K562 (cell line): Measurements from ENCODE around the gene PRR19. TPM values are rescaled to one million over a fixed set of nuclear protein-coding genes. Genes with fewer than 3 reads are reported as not detected.

Experiments
- ATAC-seq: fragments of 200-7000 bp; cut with Tn5 transposase; 3 replicates; pipeline ENCODE4 v1.9.1; 2020; ENCODE audit warnings: moderate library complexity
- BruUV-seq: library from RNA; stranded (reverse); fragments of 400-500 nt; replicated peaks from 2 replicates; lab custom pipeline; 2021; lab: Mats Ljungman, UMichigan
- CTCF ChIA-PET: fragments of 300-600 bp; formaldehyde crosslinking; extraction: SDS; loops from one replicate; lab custom pipeline; 2021; ENCODE audit warnings: low intra/inter-chr PET ratio; lab: Yijun Ruan, JAX
- POLR2A ChIA-PET: fragments of 300-600, 350-650 bp; sonication (Branson Sonifier 250); formaldehyde crosslinking; extraction: SDS; loops from one replicate; lab custom pipeline; 2021; ENCODE audit warnings: antibody characterized with exemption, inconsistent platforms; lab: Yijun Ruan, JAX
- DNase-seq, 4 experiments: peaks; one replicate each; pipeline versions ENCODE4 v3.0.0 to v3.0.0-alpha.2; 2011 to 2018; ENCODE audit warnings: low spot score in 3 of 4, mixed read lengths in 3 of 4; ENCODE audit errors: extremely low read depth in 1 of 4
- FAIRE-seq: peaks from 2 replicates; lab custom pipeline; 2011; peaks lifted over from hg19 to GRCh38; lab: Jason Lieb, UNC
- H2AFZ ChIP-seq: 2 replicates; pipeline ENCODE4 v1.6.0; 2011; ENCODE audit warnings: low read depth, low read length, control low read depth, inconsistent platforms
- H3K27ac ChIP-seq: fragments of 200-600 bp; 3 replicates; pipeline ENCODE4 v1.8.0; 2011; ENCODE audit warnings: low read depth, mild to moderate bottlenecking, control low read depth, inconsistent platforms, low read length, moderate library complexity, mixed read lengths; ENCODE audit errors: extremely low read depth
- H3K27me3 ChIP-seq, 2 experiments: fragments of 300-600 bp in 1 of 2; 2 replicates in 1 of 2; 3 replicates in 1 of 2; pipeline versions ENCODE4 v1.6.0 to v1.8.0; 2011; ENCODE audit warnings: inconsistent platforms in 2 of 2, low read length in 2 of 2, mild to moderate bottlenecking in 1 of 2, mixed read lengths in 1 of 2, moderate library complexity in 1 of 2; ENCODE audit not compliant: control insufficient read depth in 2 of 2, insufficient read depth in 2 of 2
- H3K36me3 ChIP-seq: fragments of 300-600 bp; 3 replicates; pipeline ENCODE4 v1.8.0; 2011; ENCODE audit warnings: mild to moderate bottlenecking, low read length, inconsistent platforms; ENCODE audit not compliant: control insufficient read depth, insufficient read depth
- H3K4me1 ChIP-seq, 2 experiments: fragments of 200-600 bp in 1 of 2; replicated peaks in 1 of 2; 2 replicates in 1 of 2; 3 replicates in 1 of 2; pipeline versions ENCODE4 v1.5.1 to v1.8.0; 2011; ENCODE audit warnings: inconsistent platforms in 2 of 2, low read length in 2 of 2, mild to moderate bottlenecking in 1 of 2, mixed read lengths in 1 of 2, moderate library complexity in 1 of 2; ENCODE audit not compliant: control insufficient read depth in 2 of 2, insufficient read depth in 2 of 2
- H3K4me2 ChIP-seq: 2 replicates; pipeline ENCODE4 v1.6.1; 2011; ENCODE audit warnings: low read length, control low read depth, inconsistent platforms, mixed read lengths; ENCODE audit not compliant: insufficient read depth
- H3K4me3 ChIP-seq: fragments of 200-600 bp; sonication (generic), shearing (Covaris generic); 2 replicates; pipeline ENCODE4 v1.5.1; 2016; ENCODE audit warnings: control low read depth, inconsistent platforms
- H3K79me2 ChIP-seq: fragments of 200-600 bp; 3 replicates; pipeline ENCODE4 v1.8.0; 2011; ENCODE audit warnings: low read length, inconsistent platforms; ENCODE audit not compliant: control insufficient read depth, insufficient read depth
- H3K9ac ChIP-seq, 2 experiments: 2 replicates each; pipeline versions ENCODE4 v1.6.0 to v1.6.1; 2011; ENCODE audit warnings: low read depth in 2 of 2, low read length in 2 of 2, control low read depth in 1 of 2, inconsistent platforms in 1 of 2, mild to moderate bottlenecking in 1 of 2, mixed read lengths in 1 of 2; ENCODE audit not compliant: insufficient read depth in 1 of 2
- H3K9me1 ChIP-seq: one replicate; pipeline ENCODE4 v1.6.0; 2011; ENCODE audit warnings: inconsistent platforms, mild to moderate bottlenecking, low read length, moderate library complexity; ENCODE audit not compliant: control insufficient read depth, insufficient read depth
- H3K9me3 ChIP-seq: replicated peaks from 2 replicates; pipeline ENCODE4 v1.5.1; 2011; ENCODE audit warnings: low read depth, low read length, inconsistent platforms; ENCODE audit not compliant: control insufficient read depth, insufficient read depth
- H4K20me1 ChIP-seq: replicated peaks from 2 replicates; pipeline ENCODE4 v1.6.1; 2011; ENCODE audit warnings: low read length, inconsistent platforms, mixed read lengths; ENCODE audit not compliant: control insufficient read depth, insufficient read depth
- BCOR ChIP-seq: fragments of 450-650 bp; IDR thresholded peaks from 2 replicates; pipeline ENCODE4 v1.6.1; 2016
- BRCA1 ChIP-seq, 2 experiments: fragments of 450-650 bp in 1 of 2; sonication (generic) in 1 of 2; formaldehyde crosslinking in 1 of 2; IDR thresholded peaks; 2 replicates each; pipeline versions ENCODE4 v1.5.0 to v1.6.1; 2017 to 2020; ENCODE audit warnings: mild to moderate bottlenecking in 1 of 2, missing genetic modification reagents in 1 of 2
- CHD1 ChIP-seq: fragments of 200-600 bp; sonication (generic); IDR thresholded peaks from one replicate; pipeline ENCODE4 v1.6.1; 2012; ENCODE audit warnings: mild to moderate bottlenecking, moderate library complexity, low read length, inconsistent platforms
- DACH1 ChIP-seq: fragments of 450-650 bp; IDR thresholded peaks from 2 replicates; pipeline ENCODE4 v1.6.1; 2018; ENCODE audit not compliant: partially characterized antibody
- FUS ChIP-seq: fragments of 200-400 bp; formaldehyde crosslinking; optimal IDR thresholded peaks from 2 replicates; pipeline ENCODE3; 2017; ENCODE audit warnings: low read depth, low read length
- GATAD2B ChIP-seq: fragments of 450-650 bp; IDR thresholded peaks from 2 replicates; pipeline ENCODE4 v1.6.1; 2017; ENCODE audit warnings: mild to moderate bottlenecking, borderline replicate concordance
- MYC ChIP-seq, 2 experiments: fragments of 250-450 bp in 1 of 2; sonication (Bioruptor Pico) in 1 of 2; IDR thresholded peaks; 2 replicates each; pipeline versions ENCODE4 v1.5.1 to v1.6.1; 2012 to 2021; ENCODE audit warnings: low read depth in 2 of 2, borderline replicate concordance in 1 of 2, improper control_type of control experiment in 1 of 2, low read length in 1 of 2, mild to moderate bottlenecking in 1 of 2, moderate library complexity in 1 of 2
- POU5F1 ChIP-seq: fragments of 150-350 bp; IDR thresholded peaks from 2 replicates; pipeline ENCODE4 v1.6.1; 2014; ENCODE audit warnings: borderline replicate concordance, low read length, low read depth, mild to moderate bottlenecking; ENCODE audit not compliant: partially characterized antibody
- SLC30A9 ChIP-seq: fragments of 250-450 bp; sonication (Bioruptor Pico); IDR thresholded peaks from 2 replicates; pipeline ENCODE4 v1.8.0; 2022; ENCODE audit warnings: mild to moderate bottlenecking, moderate library complexity
- SMAD3 ChIP-seq: fragments of 450-650 bp; formaldehyde crosslinking; conservative IDR thresholded peaks from 2 replicates; pipeline ENCODE4 v1.4.0; 2020; ENCODE audit warnings: mild to moderate bottlenecking
- SMARCA5 ChIP-seq: fragments of 450-650 bp; IDR thresholded peaks from 2 replicates; pipeline ENCODE4 v1.6.1; 2016
- SMARCC2 ChIP-seq: fragments of 450-650 bp; IDR thresholded peaks from 2 replicates; pipeline ENCODE4 v1.6.1; 2017; ENCODE audit warnings: antibody characterized with exemption, moderate library complexity, mild to moderate bottlenecking, low read depth
- ZNF124 ChIP-seq: sonication (generic); formaldehyde crosslinking; IDR thresholded peaks from 2 replicates; pipeline ENCODE4 v1.8.1; 2022; ENCODE audit warnings: missing genetic modification reagents
- ZNF232 ChIP-seq: sonication (generic); formaldehyde crosslinking; IDR thresholded peaks from 2 replicates; pipeline ENCODE4 v1.8.0; 2022; ENCODE audit warnings: mild to moderate bottlenecking, missing genetic modification reagents
- ZNF3 ChIP-seq: fragments of 250-450 bp; sonication (Bioruptor Pico); IDR thresholded peaks from 2 replicates; pipeline ENCODE4 v1.5.0; 2021; ENCODE audit warnings: mild to moderate bottlenecking, moderate library complexity
- ZNF584 ChIP-seq: fragments of 200-800 bp; sonication (Bioruptor generic); IDR thresholded peaks from 2 replicates; pipeline ENCODE4 v1.6.1; 2016; ENCODE audit warnings: low read depth, mild to moderate bottlenecking, missing genetic modification characterization, missing compliant biosample characterization
- ZNF589 ChIP-seq: fragments of 200-800 bp; sonication (Bioruptor generic); IDR thresholded peaks from 2 replicates; pipeline ENCODE4 v1.6.1; 2016; ENCODE audit warnings: low read depth, missing genetic modification characterization, missing compliant biosample characterization
- ZNF696 ChIP-seq: fragments of 250-450 bp; sonication (Bioruptor Pico); conservative IDR thresholded peaks from 2 replicates; pipeline ENCODE4 v1.4.0; 2020; ENCODE audit warnings: mild to moderate bottlenecking, moderate library complexity
- ZNF707 ChIP-seq: fragments of 250-450 bp; sonication (Bioruptor Pico); conservative IDR thresholded peaks from 2 replicates; pipeline ENCODE4 v1.8.0; 2022; ENCODE audit warnings: inconsistent platforms, mild to moderate bottlenecking, moderate library complexity
- WGBS: fragments of 100-300 bp; shearing (Covaris generic); methylation state at CpG from one replicate; pipeline ENCODE4 v1.1.6; 2016; ENCODE audit warnings: low coverage, mixed read lengths; ENCODE audit not compliant: insufficient coverage; ENCODE audit errors: missing lambda C conversion rate; 5-methylcytosine and 5-hydroxymethylcytosine counted together
- in situ Hi-C: fragments of 300-500 bp; cut with MboI; formaldehyde crosslinking; loops from 4 replicates; pipeline ENCODE4 v1.15.0; 2018; ENCODE audit warnings: inconsistent platforms, mixed read lengths
- intact Hi-C: fragments of 100-400 bp; cut with micrococcal nuclease; formaldehyde crosslinking; loops from 2 replicates; pipeline ENCODE4 v1.14.2; 2022
- polyA plus RNA-seq, 8 experiments: library from polyadenylated mRNA; depleted of rRNA in 4 of 8; stranded (reverse) in 5 of 8; unstranded in 3 of 8; fragments of >200 nt; fragmentation: Nextera tagmentation in 2 of 8; fragmentation: Illumina TruSeq in 1 of 8; extraction: Ambion mirVana in 2 of 8; extraction: Trizol in 1 of 8; gene quantifications; 2 replicates each; pipeline versions ENCODE4 v1.2.1 to v1.2.3, GENCODE V29; 2011 to 2014; ENCODE audit warnings: inconsistent platforms in 1 of 8, missing spikeins in 1 of 8
- total RNA-seq, 7 experiments: library from RNA; depleted of rRNA in 6 of 7; stranded (reverse); fragments of >200 nt in 6 of 7; fragmentation: Illumina TruSeq in 2 of 7; extraction: Trizol in 2 of 7; gene quantifications; 2 replicates each; pipeline versions ENCODE4 v1.2.1 to v1.2.3, GENCODE V29; 2011 to 2021; ENCODE audit warnings: low replicate concordance in 1 of 7
- TF ChIP-seq, protein P1 (sequence below), 2 experiments: fragments of 250-450 bp in 1 of 2; fragments of 450-650 bp in 1 of 2; sonication (Bioruptor Pico) in 1 of 2; IDR thresholded peaks; 2 replicates each; pipeline versions ENCODE4 v1.6.1 to v1.8.0; 2016 to 2021; ENCODE audit warnings: mild to moderate bottlenecking in 2 of 2, moderate library complexity in 2 of 2, missing compliant biosample characterization in 1 of 2, missing genetic modification characterization in 1 of 2
- TF ChIP-seq, protein P2 (sequence below): fragments of 250-450 bp; sonication (Bioruptor Pico); IDR thresholded peaks from 2 replicates; pipeline ENCODE4 v1.4.0; 2020; ENCODE audit warnings: borderline replicate concordance

The PRR19 gene
- total and polyA plus RNA-seq, 9 of the 15 experiments (the other 6 are each of a cell fraction or from before 2014, with no cell fraction given) = 0.10 to 1.6 (median 0.54) TPM

DNA sequence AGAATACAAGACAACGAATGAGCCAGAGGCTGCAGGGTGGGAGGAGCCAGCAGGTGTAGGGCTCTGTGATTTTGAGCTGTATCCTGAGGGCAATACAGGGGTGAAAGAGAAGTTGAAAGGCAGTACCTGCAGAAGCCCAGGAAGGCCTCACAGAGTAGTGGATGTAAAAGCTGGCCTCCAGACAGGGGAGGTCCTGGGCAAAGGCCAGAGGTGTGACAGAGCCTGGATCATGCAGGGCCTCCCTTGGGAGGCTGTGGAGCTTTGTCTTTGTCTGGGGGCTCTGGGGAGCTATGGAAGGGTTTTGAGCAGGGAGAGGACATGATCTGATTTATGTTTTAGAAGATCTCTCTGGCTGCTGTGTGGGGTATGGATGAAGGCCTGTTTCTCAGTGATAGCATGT, 26.2 kb downstream of the PRR19 start (continued):
- TF ChIP-seq CHD1 = no peak
- no peak for TF ChIP-seq ZNF707 (CRISPR knock-in tag)
- TF ChIP-seq, protein P1, sequence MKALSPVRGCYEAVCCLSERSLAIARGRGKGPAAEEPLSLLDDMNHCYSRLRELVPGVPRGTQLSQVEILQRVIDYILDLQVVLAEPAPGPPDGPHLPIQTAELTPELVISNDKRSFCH (CRISPR knock-in tag; IDR thresholded peaks at IDR 0.05) = no peak
- TF ChIP-seq, protein P1 (tag; IDR thresholded peaks at IDR 0.05) = no peak
- TF ChIP-seq SMAD3 (CRISPR knock-in tag) = no peak
- TF ChIP-seq ZNF584 (CRISPR knock-in tag) = no peak
- TF ChIP-seq, all 486 proteins: peak for 0

DNA sequence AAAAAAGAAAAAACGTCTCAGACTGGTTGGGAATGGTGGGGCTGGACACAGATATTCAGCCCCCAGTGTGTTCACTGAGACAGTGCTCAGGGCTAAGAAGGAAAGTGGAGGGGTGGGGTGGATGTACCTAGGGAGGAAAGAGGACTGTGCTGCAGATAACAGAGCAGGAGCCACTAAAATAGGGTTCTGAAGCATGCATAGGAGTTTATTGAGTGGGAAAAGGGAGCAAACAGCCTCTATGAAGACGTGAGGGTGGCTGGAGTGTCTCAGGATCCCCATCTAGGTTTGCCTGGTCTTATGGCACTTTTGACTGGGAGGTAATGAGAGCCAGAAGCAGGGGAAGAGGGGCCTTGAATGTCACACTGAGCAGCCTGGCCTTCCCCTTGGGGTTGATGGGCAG, 26.9 kb downstream of the PRR19 start:
- Histone ChIP-seq H3K27me3 (no peaks in the 10 kb centered on the region), H3K4me2 (no peak overlapping the region), H3K4me1 (peaks cover 8 to 25% of the 10 kb centered on the region in 2 experiments; a peak in 4 of 5 replicates), H4K20me1 (no peaks in the 10 kb centered on the region; the same call in 1 of the 2 replicates), H3K9ac (peak overlapping the region in 1 of 2 experiments; percentile 43; a peak in 1 of 4 replicates), H3K79me2 (peaks cover 20% of the 10 kb centered on the region), H3K9me1 (no peaks in the 10 kb centered on the region), H3K27ac (no peak overlapping the region), H3K9me3 (no peaks in the 10 kb centered on the region), H3K4me3 (no peak overlapping the region), H2AFZ (no peak overlapping the region), H3K36me3 (no peaks in the 10 kb centered on the region)
- FAIRE-seq (no peak), DNase-seq (no peak), ATAC-seq (no peak)
- intact Hi-C loops (loop anchor here (10.0 kb wide), 2 partner anchors 106 to 194 kb away; partner anchors contain the start of gene POU2F2), in situ Hi-C loops (loop anchor here (10.0 kb wide), 1 partner anchor 194 kb away; the partner anchor contains the start of gene POU2F2)
- WGBS = 37% methylated on average over 2 of the region's 2 CpGs
- ChIA-PET POLR2A (no interaction called here), CTCF (no interaction called here)
- BruUV-seq = no TSS peak
- TF ChIP-seq SMARCA5 (no peak), DACH1 (no peak), FUS (no peak), MYC (IDR thresholded peaks at IDR 0.05; ENCODE audit: low read depth, low read length) (no peak), MYC (CRISPR knock-in tag; IDR thresholded peaks at IDR 0.05; ENCODE audit: borderline replicate concordance, low read depth) (no peak), GATAD2B (no peak), BRCA1 (IDR thresholded peaks at IDR 0.05) (no peak), BRCA1 (CRISPR knock-in tag; IDR thresholded peaks at IDR 0.05) (no peak), SMARCC2 (no peak), SLC30A9 (no peak), POU5F1 (no peak), ZNF124 (CRISPR knock-in tag) (no peak), ZNF589 (CRISPR knock-in tag) (no peak), BCOR (no peak), ZNF3 (no peak), ZNF696 (no peak), ZNF232 (CRISPR knock-in tag) (no peak)
- TF ChIP-seq, protein P2, sequence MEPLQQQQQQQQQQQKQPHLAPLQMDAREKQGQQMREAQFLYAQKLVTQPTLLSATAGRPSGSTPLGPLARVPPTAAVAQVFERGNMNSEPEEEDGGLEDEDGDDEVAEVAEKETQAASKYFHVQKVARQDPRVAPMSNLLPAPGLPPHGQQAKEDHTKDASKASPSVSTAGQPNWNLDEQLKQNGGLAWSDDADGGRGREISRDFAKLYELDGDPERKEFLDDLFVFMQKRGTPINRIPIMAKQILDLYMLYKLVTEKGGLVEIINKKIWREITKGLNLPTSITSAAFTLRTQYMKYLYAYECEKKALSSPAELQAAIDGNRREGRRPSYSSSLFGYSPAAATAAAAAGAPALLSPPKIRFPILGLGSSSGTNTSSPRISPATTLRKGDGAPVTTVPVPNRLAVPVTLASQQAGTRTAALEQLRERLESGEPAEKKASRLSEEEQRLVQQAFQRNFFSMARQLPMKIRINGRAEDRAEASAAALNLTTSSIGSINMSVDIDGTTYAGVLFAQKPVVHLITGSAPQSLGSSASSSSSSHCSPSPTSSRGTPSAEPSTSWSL (CRISPR knock-in tag) = no peak
